GM04504 (cell line): Measurements from ENCODE around the gene CDC6.
A peak's percentile ranks its signal among the peaks of the same experiment; 100 is the strongest.

Source experiments
- DNase-seq: peaks from one replicate; pipeline ENCODE4 v3.0.0-alpha.2; 2012; ENCODE audit warnings: low read depth

Gene CDC6

GRCh38 chr17:40340880-40341807, 53.5 kb downstream of the CDC6 start:
- DNase-seq = peak; percentile 46

DNA sequence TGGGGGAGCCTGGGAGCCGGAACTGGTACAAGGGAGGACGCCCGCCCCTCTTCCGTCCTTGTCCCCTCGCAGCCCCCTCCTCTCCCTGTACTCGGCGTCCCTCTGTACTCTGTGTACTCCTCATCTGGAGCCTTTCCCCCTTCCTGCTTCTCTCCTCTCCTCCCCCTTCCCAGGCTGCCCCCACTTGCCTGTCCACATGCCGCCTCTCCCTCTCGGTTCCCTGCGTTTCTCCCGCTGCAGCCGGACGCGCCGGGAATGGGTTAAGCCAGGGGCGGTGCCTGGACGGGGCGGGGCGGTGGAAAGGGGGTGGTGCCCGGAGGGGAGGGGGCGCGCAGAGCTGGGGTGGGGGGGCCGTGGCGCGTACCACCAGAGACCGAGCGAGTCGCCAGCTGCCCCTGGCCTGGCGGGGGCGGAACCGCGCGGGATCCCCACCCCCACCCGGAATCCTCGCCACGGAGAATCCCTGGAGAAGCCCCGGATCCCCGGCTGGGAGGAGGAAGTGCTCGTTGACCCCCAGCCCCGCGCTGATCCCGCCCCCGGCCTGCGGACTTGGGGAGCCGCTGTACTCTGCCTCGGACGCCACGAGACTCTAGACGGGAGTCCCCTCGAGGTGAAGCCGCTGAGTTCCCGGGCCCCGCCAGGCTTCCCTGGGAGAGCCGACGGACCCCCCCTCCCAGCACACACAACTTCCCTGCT, 54.3 kb downstream of the CDC6 start:
- DNase-seq = no peak

DNA sequence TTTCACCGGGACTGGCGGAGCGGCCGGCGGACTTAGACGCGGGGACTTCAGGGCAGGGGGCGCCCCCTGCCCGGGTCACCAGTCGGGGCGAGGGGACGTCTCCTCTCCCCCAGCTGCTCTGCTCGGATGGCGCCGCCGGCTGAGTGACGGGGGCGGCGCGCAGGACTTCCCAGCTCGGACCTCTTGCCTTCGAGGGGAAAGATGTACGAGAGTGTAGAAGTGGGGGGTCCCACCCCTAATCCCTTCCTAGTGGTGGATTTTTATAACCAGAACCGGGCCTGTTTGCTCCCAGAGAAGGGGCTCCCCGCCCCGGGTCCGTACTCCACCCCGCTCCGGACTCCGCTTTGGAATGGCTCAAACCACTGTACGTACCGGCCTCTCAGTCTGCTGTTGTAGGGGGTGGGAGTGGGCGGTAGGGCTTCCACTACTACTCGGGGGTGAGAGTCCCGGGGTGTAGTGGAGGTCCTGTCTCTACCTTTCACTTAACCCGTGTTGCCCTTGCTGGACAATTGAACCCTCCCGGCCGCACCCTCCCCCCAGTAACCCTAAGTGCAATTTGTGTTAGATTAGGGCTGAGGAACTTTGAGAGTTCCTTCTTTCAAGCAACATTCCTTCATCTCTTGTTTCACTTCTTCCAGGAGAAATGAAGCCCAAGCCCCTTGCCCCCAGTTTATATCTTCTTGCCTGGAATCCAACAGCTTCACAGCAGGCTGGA, 55.0 kb downstream of the CDC6 start:
- no peak for DNase-seq

GRCh38 chr17:40343219-40344119, 55.8 kb downstream of the CDC6 start:
- no peak for DNase-seq

GRCh38 chr17:40344421-40345160, 56.9 kb downstream of the CDC6 start:
- DNase-seq = no peak

DNA sequence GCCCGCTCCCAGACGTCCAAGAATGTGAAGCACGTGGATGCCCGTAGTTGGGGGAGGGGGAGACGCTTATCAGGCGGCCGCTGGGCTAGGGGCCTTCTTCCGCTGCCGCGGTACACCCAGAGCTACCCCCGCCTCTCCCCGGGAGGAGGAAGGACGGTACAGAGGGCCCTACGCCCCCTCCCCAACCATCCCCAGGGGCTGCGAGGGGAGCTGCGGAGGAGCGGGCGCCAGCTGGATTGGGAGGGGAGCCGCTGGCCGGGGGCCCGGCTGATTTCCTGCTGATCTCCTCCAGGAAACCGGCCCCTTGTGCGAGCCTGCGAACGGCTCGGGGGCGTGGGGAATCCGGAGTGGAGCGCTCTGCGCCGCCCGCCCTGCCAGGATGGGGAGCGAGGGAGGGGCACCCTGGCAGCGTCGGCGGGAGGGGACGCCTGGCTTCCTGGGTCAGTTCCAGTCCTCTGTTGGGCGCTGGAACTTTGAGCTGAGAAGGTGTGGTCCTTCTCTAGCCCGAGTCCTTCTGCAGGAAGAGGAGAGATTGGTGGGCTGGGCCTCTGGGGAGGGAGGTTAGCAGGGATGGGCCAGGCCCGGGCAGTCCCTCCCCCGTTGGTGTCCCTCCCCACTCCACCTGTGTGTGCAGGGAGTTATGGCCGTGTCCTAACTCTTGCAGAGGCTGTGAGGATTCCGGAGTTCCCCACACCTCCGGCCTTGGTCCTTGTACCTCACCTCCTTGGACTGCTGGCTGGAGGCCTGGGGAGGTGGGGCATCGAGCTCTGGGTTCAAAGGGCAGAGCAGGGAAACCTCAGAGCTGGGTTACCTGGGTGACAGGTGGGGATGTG, 57.7 kb downstream of the CDC6 start:
- DNase-seq = no peak

- no peak for DNase-seq
Observed at GRCh38 chr17:40345994-40346764, 58.5 kb downstream of the CDC6 start.

DNA sequence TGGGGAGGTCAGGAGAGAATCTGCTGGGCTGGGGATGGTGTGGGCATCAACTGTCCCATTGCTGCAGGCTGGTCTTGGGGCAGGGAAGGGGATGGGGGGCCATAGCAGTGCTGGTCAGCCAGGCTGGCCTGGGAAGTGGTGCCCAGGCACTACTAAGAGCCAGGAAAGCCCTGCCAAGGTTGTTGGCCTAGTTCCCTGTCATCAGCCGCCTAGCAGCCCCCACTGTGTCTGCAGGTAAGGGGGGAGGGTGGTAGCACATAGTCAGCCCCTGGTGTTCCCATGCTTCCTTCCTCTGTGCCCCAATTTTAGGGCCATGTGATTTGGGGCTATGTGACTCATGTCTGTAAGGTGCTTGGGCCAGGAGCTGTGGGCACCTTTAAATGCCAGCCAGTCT, 59.1 kb downstream of the CDC6 start:
- no peak for DNase-seq

- no peak for DNase-seq
Observed at GRCh38 chr17:40347319-40348135, 59.8 kb downstream of the CDC6 start.

DNA sequence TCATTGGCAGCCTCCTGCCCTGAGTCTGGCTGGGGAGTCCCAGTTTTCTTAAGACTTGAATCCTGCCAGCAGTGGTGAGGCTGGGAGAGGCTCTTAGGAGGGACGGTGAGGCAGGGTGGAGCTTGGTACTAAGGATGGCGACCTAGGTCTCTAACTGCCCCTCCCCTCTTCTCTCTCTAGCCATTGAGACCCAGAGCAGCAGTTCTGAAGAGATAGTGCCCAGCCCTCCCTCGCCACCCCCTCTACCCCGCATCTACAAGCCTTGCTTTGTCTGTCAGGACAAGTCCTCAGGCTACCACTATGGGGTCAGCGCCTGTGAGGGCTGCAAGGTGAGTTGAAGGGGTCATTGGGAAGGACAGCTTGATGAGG, 60.4 kb downstream of the CDC6 start:
- no peak for DNase-seq

- DNase-seq = no peak
Observed at GRCh38 chr17:40348562-40349476, 61.1 kb downstream of the CDC6 start.

- DNase-seq = no peak
Observed at GRCh38 chr17:40349477-40349894, 61.8 kb downstream of the CDC6 start.

GRCh38 chr17:40349895-40350688, 62.4 kb downstream of the CDC6 start:
- DNase-seq = no peak

GRCh38 chr17:40350689-40351358, 63.1 kb downstream of the CDC6 start:
- no peak for DNase-seq

DNA sequence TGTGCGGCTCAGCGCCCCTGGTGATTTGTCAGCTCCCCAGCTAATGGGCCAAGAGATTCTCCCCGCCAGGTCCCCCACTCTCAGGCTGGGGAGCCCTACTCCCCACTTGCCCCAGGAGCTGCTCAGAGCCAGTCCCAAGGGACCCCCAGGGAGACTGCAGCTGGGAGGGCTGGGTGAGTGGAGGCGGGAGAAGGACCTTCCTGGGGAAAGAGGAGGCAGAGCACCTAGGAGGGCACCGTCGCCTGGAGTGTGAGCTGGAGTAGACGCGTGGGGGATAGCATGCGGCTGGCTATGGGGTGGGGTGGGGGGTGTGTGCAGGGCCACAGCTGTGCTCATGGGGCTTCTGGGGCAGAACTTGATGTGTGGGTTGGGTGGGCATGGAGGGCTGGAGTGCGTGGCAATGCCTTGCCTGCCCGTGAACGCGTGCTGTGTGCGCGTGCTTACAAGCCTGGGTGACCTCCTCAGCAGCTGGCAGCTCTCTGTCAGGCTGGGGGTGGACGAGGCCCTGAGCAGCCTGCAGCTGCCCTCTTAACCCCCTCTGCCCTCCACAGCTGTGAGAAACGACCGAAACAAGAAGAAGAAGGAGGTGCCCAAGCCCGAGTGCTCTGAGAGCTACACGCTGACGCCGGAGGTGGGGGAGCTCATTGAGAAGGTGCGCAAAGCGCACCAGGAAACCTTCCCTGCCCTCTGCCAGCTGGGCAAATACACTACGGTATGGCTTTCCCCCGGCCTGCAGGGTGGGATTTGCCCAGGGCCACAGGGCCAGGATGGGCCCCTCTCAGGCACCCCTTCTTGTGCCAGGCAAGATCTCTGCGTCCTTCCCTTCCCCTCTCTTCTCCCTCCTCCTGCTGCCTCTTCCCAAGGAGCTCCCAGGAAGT, 63.9 kb downstream of the CDC6 start:
- DNase-seq = no peak
